ENCODE data around the gene OTOP2.

DNA sequence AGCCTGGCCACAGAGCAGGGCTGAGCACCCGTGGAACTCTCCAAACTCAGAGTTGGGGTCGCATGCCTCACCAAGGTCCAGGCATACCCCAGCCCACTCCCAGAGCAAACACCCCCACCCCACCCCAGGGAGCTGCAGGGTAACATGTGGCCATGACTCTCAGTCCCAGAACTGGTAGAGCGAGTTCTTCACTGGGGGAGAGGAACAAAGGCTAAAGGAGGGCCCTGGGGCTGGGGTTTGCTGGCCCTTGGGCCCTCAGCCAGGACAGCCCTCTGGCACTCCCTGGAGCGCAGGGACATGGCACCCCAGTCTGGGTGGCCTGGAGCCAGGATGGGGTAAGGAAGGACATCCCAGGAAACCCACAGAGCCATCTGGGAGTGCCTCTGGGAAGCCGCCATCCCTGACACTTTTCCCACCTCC is 44.3 kb downstream of the OTOP2 start:
- TF ChIP-seq, protein P1, sequence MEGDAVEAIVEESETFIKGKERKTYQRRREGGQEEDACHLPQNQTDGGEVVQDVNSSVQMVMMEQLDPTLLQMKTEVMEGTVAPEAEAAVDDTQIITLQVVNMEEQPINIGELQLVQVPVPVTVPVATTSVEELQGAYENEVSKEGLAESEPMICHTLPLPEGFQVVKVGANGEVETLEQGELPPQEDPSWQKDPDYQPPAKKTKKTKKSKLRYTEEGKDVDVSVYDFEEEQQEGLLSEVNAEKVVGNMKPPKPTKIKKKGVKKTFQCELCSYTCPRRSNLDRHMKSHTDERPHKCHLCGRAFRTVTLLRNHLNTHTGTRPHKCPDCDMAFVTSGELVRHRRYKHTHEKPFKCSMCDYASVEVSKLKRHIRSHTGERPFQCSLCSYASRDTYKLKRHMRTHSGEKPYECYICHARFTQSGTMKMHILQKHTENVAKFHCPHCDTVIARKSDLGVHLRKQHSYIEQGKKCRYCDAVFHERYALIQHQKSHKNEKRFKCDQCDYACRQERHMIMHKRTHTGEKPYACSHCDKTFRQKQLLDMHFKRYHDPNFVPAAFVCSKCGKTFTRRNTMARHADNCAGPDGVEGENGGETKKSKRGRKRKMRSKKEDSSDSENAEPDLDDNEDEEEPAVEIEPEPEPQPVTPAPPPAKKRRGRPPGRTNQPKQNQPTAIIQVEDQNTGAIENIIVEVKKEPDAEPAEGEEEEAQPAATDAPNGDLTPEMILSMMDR (IDR thresholded peaks at IDR 0.05): no peak
- no peak for TF ChIP-seq POLR2A (IDR thresholded peaks at IDR 0.05; ENCODE audit: low read depth)
- TF ChIP-seq EP300 (IDR thresholded peaks at IDR 0.05): no peak

All from esophagus muscularis mucosa (tissue), 4 donors.